GM12878 (cell line): Measurements from ENCODE around the gene ASPDH. TPM values are rescaled to one million over a fixed set of nuclear protein-coding genes. Genes with fewer than 3 reads are reported as not detected.

Experiments used
- ATAC-seq: fragments of 200-7000 bp; cut with Tn5 transposase; 3 replicates; pipeline ENCODE4 v1.9.1; 2020; ENCODE audit warnings: mild to moderate bottlenecking, moderate library complexity
- BruUV-seq: library from RNA; stranded (reverse); fragments of 400-500 nt; replicated peaks from 2 replicates; lab custom pipeline; 2021; lab: Mats Ljungman, UMichigan
- CTCF ChIA-PET: fragments of 300-600 bp; sonication (Branson Sonifier 250); formaldehyde crosslinking; extraction: SDS; loops from one replicate; lab custom pipeline; 2021; ENCODE audit warnings: inconsistent platforms; lab: Yijun Ruan, JAX
- POLR2A ChIA-PET: fragments of 350-600 bp; formaldehyde crosslinking; extraction: SDS; loops from one replicate; lab custom pipeline; 2021; ENCODE audit warnings: inconsistent platforms; lab: Charles Lee
- RAD21 ChIA-PET: fragments of 300-600 bp; sonication (Branson Sonifier 250); formaldehyde crosslinking; loops from one replicate; lab custom pipeline; 2023; ENCODE audit warnings: antibody characterized with exemption; ENCODE audit not compliant: unreplicated experiment; lab: Charles Lee
- SMC1A ChIA-PET: fragments of 300-600 bp; sonication (Branson Sonifier 250); formaldehyde crosslinking; loops from one replicate; lab custom pipeline; 2023; ENCODE audit not compliant: unreplicated experiment, uncharacterized antibody; lab: Charles Lee
- DNase-seq: peaks from one replicate; pipeline ENCODE4 v3.0.0-alpha.2; 2011; ENCODE audit warnings: low read depth, low spot score
- FAIRE-seq: peaks from 3 replicates; lab custom pipeline; 2011; peaks lifted over from hg19 to GRCh38; lab: Jason Lieb, UNC
- H2AFZ ChIP-seq: 2 replicates; pipeline ENCODE4 v1.6.0; 2011; ENCODE audit warnings: low read depth, low read length, control low read depth; ENCODE audit not compliant: control insufficient read depth
- H3K27ac ChIP-seq: 2 replicates; pipeline ENCODE4 v1.5.1; 2011; ENCODE audit warnings: control low read depth; ENCODE audit not compliant: control insufficient read depth, insufficient read depth
- H3K27me3 ChIP-seq, 2 experiments: replicated peaks in 1 of 2; 2 replicates each; pipeline versions ENCODE4 v1.6.0 to v1.6.1; 2011; ENCODE audit warnings: low read length in 1 of 2; ENCODE audit not compliant: control insufficient read depth in 2 of 2, insufficient read depth in 2 of 2
- H3K36me3 ChIP-seq, 2 experiments: 2 replicates each; pipeline ENCODE4 v1.5.1; 2011; ENCODE audit warnings: low read length in 1 of 2; ENCODE audit not compliant: control insufficient read depth in 2 of 2, insufficient read depth in 2 of 2
- H3K4me1 ChIP-seq: 2 replicates; pipeline ENCODE4 v1.6.1; 2011; ENCODE audit warnings: mild to moderate bottlenecking, low read length, moderate library complexity, mixed read lengths; ENCODE audit not compliant: control insufficient read depth, insufficient read depth
- H3K4me2 ChIP-seq: 2 replicates; pipeline ENCODE4 v1.6.0; 2011; ENCODE audit warnings: control low read depth; ENCODE audit not compliant: control insufficient read depth, insufficient read depth
- H3K4me3 ChIP-seq: fragments of 200-600 bp; sonication (generic); 2 replicates; pipeline ENCODE4 v1.5.1; 2016
- H3K79me2 ChIP-seq: 2 replicates; pipeline ENCODE4 v1.6.0; 2011; ENCODE audit warnings: low read length; ENCODE audit not compliant: control insufficient read depth, insufficient read depth
- H3K9ac ChIP-seq: 2 replicates; pipeline ENCODE4 v1.8.0; 2011; ENCODE audit warnings: low read length, control low read depth, mixed read lengths; ENCODE audit not compliant: control insufficient read depth, insufficient read depth
- H3K9me3 ChIP-seq: replicated peaks from 3 replicates; pipeline ENCODE4 v1.5.1; 2011; ENCODE audit warnings: mild to moderate bottlenecking, low read length; ENCODE audit not compliant: control insufficient read depth, insufficient read depth
- H4K20me1 ChIP-seq: 2 replicates; pipeline ENCODE4 v1.6.0; 2011; ENCODE audit not compliant: control insufficient read depth, insufficient read depth
- ASH2L ChIP-seq: fragments of 300-600, 200-600 bp; sonication (generic); IDR thresholded peaks from 2 replicates; pipeline ENCODE4 v1.6.1; 2017; ENCODE audit warnings: low read depth, mild to moderate bottlenecking, borderline replicate concordance
- BACH1 ChIP-seq: fragments of 450-650 bp; IDR thresholded peaks from 2 replicates; pipeline ENCODE4 v1.6.1; 2017; ENCODE audit warnings: mild to moderate bottlenecking, borderline replicate concordance
- CEBPB ChIP-seq, 2 experiments: fragments of 150-350 bp in 1 of 2; IDR thresholded peaks; 2 replicates each; pipeline ENCODE4 v1.6.1; 2012 to 2014; ENCODE audit warnings: low read depth in 2 of 2, low read length in 2 of 2, borderline replicate concordance in 1 of 2, inconsistent platforms in 1 of 2
- E2F8 ChIP-seq: fragments of 450-650 bp; IDR thresholded peaks from 2 replicates; pipeline ENCODE4 v1.6.1; 2018; ENCODE audit warnings: mild to moderate bottlenecking, low read depth, moderate library complexity; ENCODE audit not compliant: partially characterized antibody
- E4F1 ChIP-seq: fragments of 450-650 bp; IDR thresholded peaks from 2 replicates; pipeline ENCODE4 v1.6.1; 2018; ENCODE audit warnings: borderline replicate concordance, mild to moderate bottlenecking; ENCODE audit not compliant: partially characterized antibody
- FOXK2 ChIP-seq: fragments of 450-650 bp; IDR thresholded peaks from 2 replicates; pipeline ENCODE4 v1.6.1; 2017; ENCODE audit warnings: mild to moderate bottlenecking, moderate library complexity
- JUND ChIP-seq: IDR thresholded peaks from 2 replicates; pipeline ENCODE4 v1.6.1; 2012; ENCODE audit warnings: low read depth, mild to moderate bottlenecking, low read length, improper control_type of control experiment, moderate library complexity
- POLR2AphosphoS2 ChIP-seq: IDR thresholded peaks from 2 replicates; pipeline ENCODE4 v1.6.1; 2011; ENCODE audit warnings: low read depth, mild to moderate bottlenecking, low read length, improper control_type of control experiment, moderate library complexity
- SMAD1 ChIP-seq: fragments of 450-650 bp; IDR thresholded peaks from 2 replicates; pipeline ENCODE4 v1.6.1; 2018; ENCODE audit warnings: mild to moderate bottlenecking, low read depth; ENCODE audit not compliant: partially characterized antibody
- YBX1 ChIP-seq: fragments of 450-650 bp; IDR thresholded peaks from 2 replicates; pipeline ENCODE4 v1.6.1; 2016; ENCODE audit warnings: antibody characterized with exemption
- ZZZ3 ChIP-seq: IDR thresholded peaks from 2 replicates; pipeline ENCODE4 v1.6.1; 2011; ENCODE audit warnings: low read depth; ENCODE audit not compliant: control insufficient read depth, insufficient read length
- WGBS: methylation state at CpG from one replicate; pipeline ENCODE4 v1.1.6; 2016; ENCODE audit warnings: low lambda C conversion rate; ENCODE audit not compliant: insufficient replicate concordance, insufficient coverage; ENCODE audit errors: missing lambda C conversion rate; 5-methylcytosine and 5-hydroxymethylcytosine counted together
- in situ Hi-C: fragments of 300-500 bp; cut with MboI; formaldehyde crosslinking; loops from 9 replicates; pipeline ENCODE4 v1.14.3; 2018; ENCODE audit warnings: mixed read lengths
- intact Hi-C: fragments of 100-400 bp; cut with micrococcal nuclease; formaldehyde crosslinking; loops from one replicate; pipeline ENCODE4 v1.14.2; 2022; ENCODE audit not compliant: unreplicated experiment
- polyA plus RNA-seq, 11 experiments: library from polyadenylated mRNA; depleted of rRNA in 4 of 11; unstranded in 6 of 11; stranded (reverse) in 5 of 11; fragments of >200 nt; fragmentation: Nextera tagmentation in 4 of 11; fragmentation: Illumina TruSeq in 1 of 11; extraction: Ambion mirVana in 4 of 11; extraction: Trizol in 1 of 11; gene quantifications; 1 replicate in 1 of 11; 2 replicates in 10 of 11; pipeline versions ENCODE4 v1.2.1 to v1.2.3, GENCODE V29; 2011 to 2016; ENCODE audit warnings: inconsistent platforms in 2 of 11, missing spikeins in 2 of 11, low read depth in 1 of 11
- total RNA-seq, 4 experiments: library from RNA; depleted of rRNA in 3 of 4; stranded (reverse); fragments of >200 nt in 3 of 4; fragmentation: Illumina TruSeq in 1 of 4; extraction: Trizol in 1 of 4; gene quantifications; 2 replicates each; pipeline versions ENCODE4 v1.2.1 to v1.2.3, GENCODE V29; 2013 to 2021
- TF ChIP-seq, protein P1 (sequence below): fragments of 450-650 bp; IDR thresholded peaks from 2 replicates; pipeline ENCODE4 v1.6.1; 2014; ENCODE audit warnings: mild to moderate bottlenecking
- TF ChIP-seq, protein P2 (sequence below): IDR thresholded peaks from 2 replicates; pipeline ENCODE4 v1.6.1; 2012; ENCODE audit warnings: low read length, inconsistent platforms

The ASPDH gene
- total and polyA plus RNA-seq, 10 of the 15 experiments (the other 5 are each of a cell fraction or from before 2014, with no cell fraction given): not detected

- in situ Hi-C loops (no loop called here), intact Hi-C loops (no loop called here)
- CTCF ChIA-PET: no interaction called here
- TF ChIP-seq YBX1: no peak
- TF ChIP-seq POLR2AphosphoS2: no peak
- TF ChIP-seq JUND: no peak
- TF ChIP-seq BACH1: no peak
- no peak for TF ChIP-seq ASH2L
- TF ChIP-seq E2F8: no peak
- TF ChIP-seq E4F1: no peak
- no peak for TF ChIP-seq ZZZ3
- TF ChIP-seq SMAD1: no peak
- no peak for TF ChIP-seq FOXK2
- TF ChIP-seq, protein P1, sequence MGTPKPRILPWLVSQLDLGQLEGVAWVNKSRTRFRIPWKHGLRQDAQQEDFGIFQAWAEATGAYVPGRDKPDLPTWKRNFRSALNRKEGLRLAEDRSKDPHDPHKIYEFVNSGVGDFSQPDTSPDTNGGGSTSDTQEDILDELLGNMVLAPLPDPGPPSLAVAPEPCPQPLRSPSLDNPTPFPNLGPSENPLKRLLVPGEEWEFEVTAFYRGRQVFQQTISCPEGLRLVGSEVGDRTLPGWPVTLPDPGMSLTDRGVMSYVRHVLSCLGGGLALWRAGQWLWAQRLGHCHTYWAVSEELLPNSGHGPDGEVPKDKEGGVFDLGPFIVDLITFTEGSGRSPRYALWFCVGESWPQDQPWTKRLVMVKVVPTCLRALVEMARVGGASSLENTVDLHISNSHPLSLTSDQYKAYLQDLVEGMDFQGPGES: no peak
- no peak for TF ChIP-seq CEBPB (IDR thresholded peaks at IDR 0.05; ENCODE audit: borderline replicate concordance in 1 of 2, low read depth in 2 of 2, low read length in 2 of 2)
- TF ChIP-seq, protein P2, sequence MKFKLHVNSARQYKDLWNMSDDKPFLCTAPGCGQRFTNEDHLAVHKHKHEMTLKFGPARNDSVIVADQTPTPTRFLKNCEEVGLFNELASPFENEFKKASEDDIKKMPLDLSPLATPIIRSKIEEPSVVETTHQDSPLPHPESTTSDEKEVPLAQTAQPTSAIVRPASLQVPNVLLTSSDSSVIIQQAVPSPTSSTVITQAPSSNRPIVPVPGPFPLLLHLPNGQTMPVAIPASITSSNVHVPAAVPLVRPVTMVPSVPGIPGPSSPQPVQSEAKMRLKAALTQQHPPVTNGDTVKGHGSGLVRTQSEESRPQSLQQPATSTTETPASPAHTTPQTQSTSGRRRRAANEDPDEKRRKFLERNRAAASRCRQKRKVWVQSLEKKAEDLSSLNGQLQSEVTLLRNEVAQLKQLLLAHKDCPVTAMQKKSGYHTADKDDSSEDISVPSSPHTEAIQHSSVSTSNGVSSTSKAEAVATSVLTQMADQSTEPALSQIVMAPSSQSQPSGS: no peak
- Histone ChIP-seq H3K4me3 (no peak overlapping the region), H3K4me2 (no peak overlapping the region), H3K9ac (no peak overlapping the region), H3K4me1 (peaks cover 3% of the 10 kb centered on the region; the same call in 1 of the 2 replicates), H3K27ac (no peak overlapping the region), H3K36me3 (no peaks in the 10 kb centered on the region), H2AFZ (no peak overlapping the region), H3K27me3 (no peaks in the 10 kb centered on the region), H3K79me2 (no peaks in the 10 kb centered on the region), H3K9me3 (no peaks in the 10 kb centered on the region), H4K20me1 (no peaks in the 10 kb centered on the region)
- FAIRE-seq (no peak), DNase-seq (no peak), ATAC-seq (no peak)
- POLR2A ChIA-PET: interaction anchor here (0.6 kb wide), 2 partner anchors 24 to 200 kb away, joined by 3 to 4 read pairs; no protein-coding TSS in a partner anchor
- 72% methylated on average over 3 of the region's 3 CpGs for WGBS
- SMC1A ChIA-PET: no interaction called here
- BruUV-seq: no TSS peak
- RAD21 ChIA-PET: interaction anchor here (0.6 kb wide), 2 partner anchors 338 to 876 kb away, joined by 3 read pairs; no protein-coding TSS in a partner anchor
These were observed 4.9 kb downstream of the ASPDH start for GRCh38 chr19:50508843-50509190.
